Measurements from ENCODE around the gene DOCK1. TPM values are rescaled to one million over a fixed set of nuclear protein-coding genes. Genes with fewer than 3 reads are reported as not detected.

Gene DOCK1
- total RNA-seq, 1 donor from 2014 or later = 72.6 TPM

DNA sequence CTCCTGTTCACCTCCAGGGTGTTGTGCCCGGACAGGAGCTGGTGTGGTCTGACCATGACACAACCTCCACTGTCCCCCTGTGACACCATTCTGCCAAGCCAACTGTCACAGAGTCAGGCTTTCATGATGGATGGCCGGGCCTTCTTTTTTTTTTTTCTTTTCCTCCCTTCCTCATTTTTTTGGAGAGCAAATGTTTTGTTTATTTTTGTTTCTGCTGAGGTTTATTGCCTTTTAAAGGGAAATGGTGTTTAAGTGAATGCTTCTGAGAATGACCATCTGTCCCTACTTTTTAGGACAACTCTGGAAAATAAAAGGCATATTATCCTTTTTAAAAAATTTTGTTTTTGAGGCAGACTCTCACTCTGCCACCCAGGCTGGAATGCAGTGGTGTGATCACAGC is 528.8 kb downstream of the DOCK1 start:
- no peaks in the 10 kb centered on the region for H4K20me1 ChIP-seq (ENCODE audit: low read depth)
- no peaks in the 10 kb centered on the region for H3K36me3 ChIP-seq
- no peak overlapping the region for H3K9ac ChIP-seq
- no peak for DNase-seq (ENCODE audit: low spot score)
- H3K4me1 ChIP-seq = no peaks in the 10 kb centered on the region
- Mint-ChIP-seq H3K27ac (no peak overlapping the region), H3K36me3 (peaks cover 40% of the 10 kb centered on the region), H3K9me3 (peaks cover 13% of the 10 kb centered on the region), H3K4me3 (no peak overlapping the region), H3K27me3 (ENCODE audit: insufficient read depth, low read depth) (no peaks in the 10 kb centered on the region), H3K4me1 (no peaks in the 10 kb centered on the region)
- no peak overlapping the region for H2AFZ ChIP-seq (replicated peaks)
- H3K4me2 ChIP-seq = no peak overlapping the region
- no peaks in the 10 kb centered on the region for H3K27me3 ChIP-seq
- TF ChIP-seq, protein P1, sequence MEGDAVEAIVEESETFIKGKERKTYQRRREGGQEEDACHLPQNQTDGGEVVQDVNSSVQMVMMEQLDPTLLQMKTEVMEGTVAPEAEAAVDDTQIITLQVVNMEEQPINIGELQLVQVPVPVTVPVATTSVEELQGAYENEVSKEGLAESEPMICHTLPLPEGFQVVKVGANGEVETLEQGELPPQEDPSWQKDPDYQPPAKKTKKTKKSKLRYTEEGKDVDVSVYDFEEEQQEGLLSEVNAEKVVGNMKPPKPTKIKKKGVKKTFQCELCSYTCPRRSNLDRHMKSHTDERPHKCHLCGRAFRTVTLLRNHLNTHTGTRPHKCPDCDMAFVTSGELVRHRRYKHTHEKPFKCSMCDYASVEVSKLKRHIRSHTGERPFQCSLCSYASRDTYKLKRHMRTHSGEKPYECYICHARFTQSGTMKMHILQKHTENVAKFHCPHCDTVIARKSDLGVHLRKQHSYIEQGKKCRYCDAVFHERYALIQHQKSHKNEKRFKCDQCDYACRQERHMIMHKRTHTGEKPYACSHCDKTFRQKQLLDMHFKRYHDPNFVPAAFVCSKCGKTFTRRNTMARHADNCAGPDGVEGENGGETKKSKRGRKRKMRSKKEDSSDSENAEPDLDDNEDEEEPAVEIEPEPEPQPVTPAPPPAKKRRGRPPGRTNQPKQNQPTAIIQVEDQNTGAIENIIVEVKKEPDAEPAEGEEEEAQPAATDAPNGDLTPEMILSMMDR (IDR thresholded peaks at IDR 0.05) = no peak
- no peak for TF ChIP-seq EZH2phosphoT487 (IDR thresholded peaks at IDR 0.05)
- no peak for TF ChIP-seq EZH2 (IDR thresholded peaks at IDR 0.05)
- no peak overlapping the region for H3K4me3 ChIP-seq
- no peak overlapping the region for H3K27ac ChIP-seq
- H3F3A ChIP-seq (ENCODE audit: low read depth) = no peaks in the 10 kb centered on the region
- H3K9me3 ChIP-seq (ENCODE audit: low read depth) = no peaks in the 10 kb centered on the region
- no peaks in the 10 kb centered on the region for H3K79me2 ChIP-seq (ENCODE audit: low read depth)

DNA sequence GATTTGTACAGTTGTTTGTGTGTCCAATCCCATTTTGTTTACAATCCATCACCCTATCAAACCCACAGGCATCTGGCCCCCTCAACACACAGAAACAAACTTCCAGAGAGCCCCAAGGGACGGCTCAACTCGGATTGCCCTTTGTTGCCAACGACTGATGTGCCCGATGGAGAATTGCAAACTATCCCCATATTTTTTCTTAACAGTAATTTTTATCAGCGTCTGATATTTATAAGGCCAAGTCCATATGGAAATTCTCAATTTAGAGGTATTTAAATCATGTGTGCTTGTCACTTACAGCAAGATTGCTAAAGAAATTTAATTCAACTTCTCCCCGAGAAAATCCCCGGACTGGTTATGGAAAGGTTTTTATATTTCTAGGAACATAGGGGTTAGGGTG is 530.0 kb downstream of the DOCK1 start:
- TF ChIP-seq, protein P1 (IDR thresholded peaks at IDR 0.05) = no peak
- no peak for TF ChIP-seq EZH2 (IDR thresholded peaks at IDR 0.05)
- TF ChIP-seq EZH2phosphoT487 (IDR thresholded peaks at IDR 0.05) = no peak
- DNase-seq (ENCODE audit: low spot score) = no peak
- Mint-ChIP-seq H3K27ac (no peak overlapping the region), H3K9me3 (peaks cover 13% of the 10 kb centered on the region), H3K27me3 (ENCODE audit: insufficient read depth, low read depth) (peaks cover under 1% of the 10 kb centered on the region), H3K4me1 (no peaks in the 10 kb centered on the region), H3K4me3 (no peak overlapping the region), H3K36me3 (peaks cover 49% of the 10 kb centered on the region)
- H3K4me1 ChIP-seq = no peaks in the 10 kb centered on the region
- no peak overlapping the region for H2AFZ ChIP-seq (replicated peaks)
- no peaks in the 10 kb centered on the region for H4K20me1 ChIP-seq (ENCODE audit: low read depth)
- no peaks in the 10 kb centered on the region for H3F3A ChIP-seq (ENCODE audit: low read depth)
- no peaks in the 10 kb centered on the region for H3K36me3 ChIP-seq
- H3K79me2 ChIP-seq (ENCODE audit: low read depth) = no peaks in the 10 kb centered on the region
- H3K4me3 ChIP-seq = no peak overlapping the region
- H3K27ac ChIP-seq = no peak overlapping the region
- no peaks in the 10 kb centered on the region for H3K27me3 ChIP-seq
- H3K4me2 ChIP-seq = no peak overlapping the region
- H3K9ac ChIP-seq = no peak overlapping the region
- no peaks in the 10 kb centered on the region for H3K9me3 ChIP-seq (ENCODE audit: low read depth)

DNA sequence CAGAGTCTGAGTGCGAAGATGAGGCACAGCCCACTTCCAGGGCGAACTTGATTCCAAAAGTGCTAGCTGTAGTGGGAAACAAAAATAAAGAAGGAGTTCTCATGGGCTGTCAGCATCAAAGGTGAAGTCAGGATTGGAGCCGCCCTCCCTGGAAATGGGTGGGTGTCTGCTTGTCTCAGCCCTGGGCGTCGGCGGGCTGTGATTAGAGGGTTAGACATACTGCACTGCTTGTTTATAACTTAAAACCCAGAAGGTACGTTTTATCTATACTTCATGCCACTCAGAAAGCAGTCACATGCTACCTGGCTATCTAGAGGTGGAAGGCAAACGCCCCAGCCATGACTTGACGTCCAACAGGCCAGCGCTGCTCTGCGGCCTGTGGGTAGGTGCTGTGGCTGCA is 535.1 kb downstream of the DOCK1 start:
- peaks cover 7% of the 10 kb centered on the region for H3K4me1 Mint-ChIP-seq
- peaks cover 55% of the 10 kb centered on the region for H3K36me3 Mint-ChIP-seq

More for the DNA sequence above, 535.1 kb downstream of the DOCK1 start:
- no peak overlapping the region for H3K27ac Mint-ChIP-seq
- H3K27me3 ChIP-seq = no peaks in the 10 kb centered on the region
- H3K36me3 ChIP-seq = no peaks in the 10 kb centered on the region
- H3K4me1 ChIP-seq = peaks cover 4% of the 10 kb centered on the region
- H3K4me3 Mint-ChIP-seq = no peak overlapping the region
- DNase-seq (ENCODE audit: low spot score) = no peak
- no peak overlapping the region for H3K9ac ChIP-seq
- H3K9me3 ChIP-seq (ENCODE audit: low read depth) = no peaks in the 10 kb centered on the region
- TF ChIP-seq, protein P1 (IDR thresholded peaks at IDR 0.05) = no peak
- TF ChIP-seq EZH2phosphoT487 (IDR thresholded peaks at IDR 0.05) (no peak), EZH2 (IDR thresholded peaks at IDR 0.05) (no peak)
- H3K79me2 ChIP-seq (ENCODE audit: low read depth) = no peaks in the 10 kb centered on the region
- H3K9me3 Mint-ChIP-seq = peaks cover 7% of the 10 kb centered on the region
- H4K20me1 ChIP-seq (ENCODE audit: low read depth) = no peaks in the 10 kb centered on the region
- no peak overlapping the region for H3K4me2 ChIP-seq
- peaks cover 3% of the 10 kb centered on the region for H3K27me3 Mint-ChIP-seq (ENCODE audit: insufficient read depth, low read depth)
- H3K4me3 ChIP-seq = no peak overlapping the region
- H2AFZ ChIP-seq (replicated peaks) = no peak overlapping the region
- H3K27ac ChIP-seq = no peak overlapping the region
- no peaks in the 10 kb centered on the region for H3F3A ChIP-seq (ENCODE audit: low read depth)
